IPS-18c (cell line): ENCODE measurements around the gene ZNF862.
"Not testable (repeated sequence)": the region's sequence is repeated elsewhere in the genome, so short reads cannot be mapped to it uniquely, and the experiment has no call there.

Source experiments
- H3K4me3 ChIP-seq: 2 replicates; pipeline ENCODE4 v1.7.0; 2013; ENCODE audit warnings: low read depth, mild to moderate bottlenecking, low read length, moderate library complexity; ENCODE audit not compliant: insufficient read depth
- H3K9me3 ChIP-seq: one replicate; pipeline ENCODE4 v1.6.1; 2013; ENCODE audit warnings: mild to moderate bottlenecking, low read length, moderate library complexity; ENCODE audit not compliant: control insufficient read depth, insufficient read depth

ZNF862 gene

GRCh38 chr7:149819961-149820340 is 18.2 kb upstream of the ZNF862 start:
- peaks cover 5% of the 10 kb centered on the region for H3K9me3 ChIP-seq
- no peak overlapping the region for H3K4me3 ChIP-seq

GRCh38 chr7:149820622-149821190 is 17.5 kb upstream of the ZNF862 start:
- H3K4me3 ChIP-seq, result no peak overlapping the region

GRCh38 chr7:149821191-149822148 is 16.7 kb upstream of the ZNF862 start:
- Histone ChIP-seq H3K9me3 (peaks cover 5% of the 10 kb centered on the region), H3K4me3 (no peak overlapping the region)

More at GRCh38 chr7:149820622-149821190, 17.5 kb upstream of the ZNF862 start:
- peaks cover 5% of the 10 kb centered on the region for H3K9me3 ChIP-seq

GRCh38 chr7:149822353-149822943 is 15.7 kb upstream of the ZNF862 start:
- no peak overlapping the region for H3K4me3 ChIP-seq
- peaks cover 5% of the 10 kb centered on the region for H3K9me3 ChIP-seq

- no peak overlapping the region; the same call in 1 of the 2 replicates for H3K4me3 ChIP-seq
- peaks cover 5% of the 10 kb centered on the region for H3K9me3 ChIP-seq
These were observed 15.0 kb upstream of the ZNF862 start for GRCh38 chr7:149823191-149823630.

- Histone ChIP-seq H3K9me3 (peaks cover 5% of the 10 kb centered on the region), H3K4me3 (no peak overlapping the region; the same call in 1 of the 2 replicates)
These were observed 14.5 kb upstream of the ZNF862 start for GRCh38 chr7:149823631-149824199.

- Histone ChIP-seq H3K4me3 (no peak overlapping the region), H3K9me3 (peaks cover 5% of the 10 kb centered on the region)
These were observed 13.9 kb upstream of the ZNF862 start for GRCh38 chr7:149824301-149824741.

- Histone ChIP-seq H3K4me3 (no peak overlapping the region), H3K9me3 (peaks cover 5% of the 10 kb centered on the region)
These were observed 13.2 kb upstream of the ZNF862 start for GRCh38 chr7:149824748-149825566.

GRCh38 chr7:149825567-149826343 is 12.4 kb upstream of the ZNF862 start:
- H3K4me3 ChIP-seq, result no peak overlapping the region
- peaks cover 5% of the 10 kb centered on the region for H3K9me3 ChIP-seq

GRCh38 chr7:149826344-149827088 is 11.7 kb upstream of the ZNF862 start:
- Histone ChIP-seq H3K9me3 (peaks cover 5% of the 10 kb centered on the region), H3K4me3 (no peak overlapping the region)

GRCh38 chr7:149827089-149827981 is 10.8 kb upstream of the ZNF862 start:
- Histone ChIP-seq H3K4me3 (no peak overlapping the region), H3K9me3 (peaks cover 3% of the 10 kb centered on the region)

- H3K4me3 ChIP-seq, result no peak overlapping the region
- H3K9me3 ChIP-seq, result peaks cover 3% of the 10 kb centered on the region
These were observed 9.5 kb upstream of the ZNF862 start for GRCh38 chr7:149828357-149829309.

- H3K9me3 ChIP-seq, H3K4me3 ChIP-seq: not testable (repeated sequence)
These were observed 7.6 kb upstream of the ZNF862 start for GRCh38 chr7:149830527-149830926.
